ENCODE measurements around the gene ZNF224. TPM values are rescaled to one million over a fixed set of nuclear protein-coding genes. Genes with fewer than 3 reads are reported as not detected.

ZNF224 gene
- total and polyA plus RNA-seq, 2 donors (not counting 1 experiment from before 2014, with no cell fraction given) = 12.4 to 37.0 TPM

- Histone ChIP-seq H3K9ac (ENCODE audit: insufficient read depth, low read length) (no peak overlapping the region), H3K9me3 (ENCODE audit: control insufficient read depth, insufficient read depth, low read depth, low read length) (no peaks in the 10 kb centered on the region), H3K4me3 (replicated peaks in 1 of 4; ENCODE audit: control extremely low read depth in 1 of 4, insufficient read depth in 1 of 4, low read depth in 3 of 4, low read length in 4 of 4) (no peak overlapping the region), H3K27me3 (ENCODE audit: control insufficient read depth, insufficient read depth, low read length) (no peaks in the 10 kb centered on the region), H3K79me2 (ENCODE audit: control insufficient read depth, insufficient read depth, low read length) (peaks cover 9% of the 10 kb centered on the region), H3K36me3 (ENCODE audit: control insufficient read depth, insufficient read depth, low read length) (no peaks in the 10 kb centered on the region), H2AFZ (ENCODE audit: low read length) (no peak overlapping the region), H4K20me1 (ENCODE audit: control insufficient read depth, extremely low read depth, insufficient read depth, low read length) (no peaks in the 10 kb centered on the region), H3K4me1 (ENCODE audit: control insufficient read depth, extremely low read depth, insufficient read depth, low read length) (no peaks in the 10 kb centered on the region), H3K27ac (ENCODE audit: insufficient read depth, low read length) (no peak overlapping the region), H3K4me2 (ENCODE audit: extremely low read depth, insufficient read depth, low read length) (no peak overlapping the region)
- no peak for DNase-seq (ENCODE audit: low read depth in 2 of 2)
- TF ChIP-seq EZH2 (IDR thresholded peaks at IDR 0.05; ENCODE audit: low read length, missing control alignments) = no peak
- no peak for TF ChIP-seq CTCF (conservative IDR thresholded peaks at IDR 0.05 in 1 of 2, IDR thresholded peaks at IDR 0.05 in 1 of 2; ENCODE audit: low read depth in 1 of 2, low read length in 2 of 2)
These were observed 2.1 kb upstream of the ZNF224 start for GRCh38 chr19:44092108-44092507.

- Histone ChIP-seq H3K79me2 (ENCODE audit: control insufficient read depth, insufficient read depth, low read length) (no peaks in the 10 kb centered on the region), H3K27me3 (ENCODE audit: control insufficient read depth, insufficient read depth, low read length) (no peaks in the 10 kb centered on the region), H3K27ac (ENCODE audit: insufficient read depth, low read length) (no peak overlapping the region), H3K4me2 (ENCODE audit: extremely low read depth, insufficient read depth, low read length) (no peak overlapping the region), H3K9me3 (ENCODE audit: control insufficient read depth, insufficient read depth, low read depth, low read length) (peaks cover 3% of the 10 kb centered on the region), H4K20me1 (ENCODE audit: control insufficient read depth, extremely low read depth, insufficient read depth, low read length) (no peaks in the 10 kb centered on the region), H2AFZ (ENCODE audit: low read length) (no peak overlapping the region), H3K4me1 (ENCODE audit: control insufficient read depth, extremely low read depth, insufficient read depth, low read length) (no peaks in the 10 kb centered on the region), H3K4me3 (replicated peaks in 1 of 4; ENCODE audit: control extremely low read depth in 1 of 4, insufficient read depth in 1 of 4, low read depth in 3 of 4, low read length in 4 of 4) (no peak overlapping the region), H3K36me3 (ENCODE audit: control insufficient read depth, insufficient read depth, low read length) (peaks cover 6% of the 10 kb centered on the region), H3K9ac (ENCODE audit: insufficient read depth, low read length) (no peak overlapping the region)
- no peak for TF ChIP-seq CTCF (conservative IDR thresholded peaks at IDR 0.05 in 1 of 2, IDR thresholded peaks at IDR 0.05 in 1 of 2; ENCODE audit: low read depth in 1 of 2, low read length in 2 of 2)
- no peak for TF ChIP-seq EZH2 (IDR thresholded peaks at IDR 0.05; ENCODE audit: low read length, missing control alignments)
- DNase-seq (ENCODE audit: low read depth in 2 of 2) = no peak
These were observed 13.6 kb downstream of the ZNF224 start for GRCh38 chr19:44107751-44108150.

- Histone ChIP-seq H3K9me3 (ENCODE audit: control insufficient read depth, insufficient read depth, low read depth, low read length) (peaks cover 3% of the 10 kb centered on the region), H2AFZ (ENCODE audit: low read length) (no peak overlapping the region), H3K27ac (ENCODE audit: insufficient read depth, low read length) (no peak overlapping the region), H3K79me2 (ENCODE audit: control insufficient read depth, insufficient read depth, low read length) (peaks cover 3% of the 10 kb centered on the region), H3K4me3 (replicated peaks in 1 of 4; ENCODE audit: control extremely low read depth in 1 of 4, insufficient read depth in 1 of 4, low read depth in 3 of 4, low read length in 4 of 4) (no peak overlapping the region), H3K4me2 (ENCODE audit: extremely low read depth, insufficient read depth, low read length) (no peak overlapping the region), H3K9ac (ENCODE audit: insufficient read depth, low read length) (no peak overlapping the region), H4K20me1 (ENCODE audit: control insufficient read depth, extremely low read depth, insufficient read depth, low read length) (no peaks in the 10 kb centered on the region), H3K27me3 (ENCODE audit: control insufficient read depth, insufficient read depth, low read length) (no peaks in the 10 kb centered on the region), H3K4me1 (ENCODE audit: control insufficient read depth, extremely low read depth, insufficient read depth, low read length) (no peaks in the 10 kb centered on the region), H3K36me3 (ENCODE audit: control insufficient read depth, insufficient read depth, low read length) (peaks cover 6% of the 10 kb centered on the region)
- no peak for DNase-seq (ENCODE audit: low read depth in 2 of 2)
- TF ChIP-seq EZH2 (IDR thresholded peaks at IDR 0.05; ENCODE audit: low read length, missing control alignments) (no peak), CTCF (conservative IDR thresholded peaks at IDR 0.05 in 1 of 2, IDR thresholded peaks at IDR 0.05 in 1 of 2; ENCODE audit: low read depth in 1 of 2, low read length in 2 of 2) (no peak)
These were observed 15.3 kb downstream of the ZNF224 start for GRCh38 chr19:44109458-44109857.

Data from fibroblast of lung (primary cell).